ENCODE measurements around the gene ZNF549.

DNA sequence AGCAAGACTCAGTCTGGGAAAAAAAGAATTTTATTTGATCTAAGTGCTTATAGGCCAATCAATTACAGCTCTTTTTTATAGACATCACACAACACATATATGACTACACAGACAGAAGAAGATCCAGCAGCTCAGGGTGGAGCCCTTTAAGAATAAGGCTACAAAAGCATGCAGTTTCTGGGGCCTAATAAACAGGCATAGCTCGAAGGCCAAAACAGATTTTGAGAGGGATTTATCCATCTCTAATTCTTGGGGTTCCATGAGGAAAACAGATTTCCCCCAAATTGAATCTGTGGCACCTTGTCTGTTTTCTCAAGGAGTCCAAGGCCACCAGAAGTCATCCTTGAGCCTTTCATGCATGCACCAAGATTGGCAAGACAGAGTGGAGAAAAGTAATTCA lies 36.4 kb downstream of the ZNF549 start:
- TF ChIP-seq CTCF (IDR thresholded peaks at IDR 0.05) = no peak
- no peak for TF ChIP-seq POLR2A (IDR thresholded peaks at IDR 0.05)
